HL-60 (cell line): Measurements from ENCODE around the gene RASAL2.

Source experiments
- DNase-seq, 2 experiments: peaks; one replicate each; pipeline ENCODE4 v3.0.0-alpha.2; 2010 to 2020; ENCODE audit warnings: low read depth in 1 of 2, low spot score in 1 of 2
- H3K27ac ChIP-seq: fragments of 250-450 bp; sonication (Bioruptor Pico); replicated peaks from 2 replicates; pipeline ENCODE4 v1.5.1; 2020; ENCODE audit warnings: mild to moderate bottlenecking, moderate library complexity
- H3K27me3 ChIP-seq: fragments of 250-450 bp; sonication (Bioruptor Pico); 2 replicates; pipeline ENCODE4 v1.5.1; 2021; ENCODE audit warnings: mild to moderate bottlenecking, moderate library complexity; ENCODE audit not compliant: insufficient read depth, poor library complexity, severe bottlenecking
- H3K4me3 ChIP-seq: replicated peaks from 2 replicates; pipeline ENCODE4 v1.5.1; 2011; ENCODE audit warnings: mild to moderate bottlenecking, control low read depth, low read length; ENCODE audit not compliant: insufficient read depth
- CTCF ChIP-seq: IDR thresholded peaks from one replicate; pipeline ENCODE4 v1.5.1; 2011; ENCODE audit warnings: low read length, control low read depth, inconsistent platforms; ENCODE audit not compliant: insufficient read depth
- GABPA ChIP-seq: IDR thresholded peaks from 2 replicates; pipeline ENCODE4 v1.6.1; 2012; ENCODE audit warnings: low read depth
- POLR2AphosphoS5 ChIP-seq: IDR thresholded peaks from 2 replicates; pipeline ENCODE4 v1.6.1; 2012; ENCODE audit warnings: low read depth
- REST ChIP-seq: IDR thresholded peaks from 2 replicates; pipeline ENCODE4 v1.6.1; 2012; ENCODE audit warnings: low read depth; ENCODE audit not compliant: insufficient replicate concordance
- SPI1 ChIP-seq: IDR thresholded peaks from 2 replicates; pipeline ENCODE4 v1.6.1; 2012; ENCODE audit warnings: low read depth, mild to moderate bottlenecking, borderline replicate concordance

The RASAL2 gene

GRCh38 chr1:178101266-178101630, 7.3 kb downstream of the RASAL2 start:
- Histone ChIP-seq H3K27me3 (no peaks in the 10 kb centered on the region), H3K27ac (no peak overlapping the region), H3K4me3 (no peak overlapping the region)
- DNase-seq = no peak
- no peak for TF ChIP-seq REST
- TF ChIP-seq SPI1 = no peak
- TF ChIP-seq POLR2AphosphoS5 = no peak
- TF ChIP-seq CTCF = no peak
- TF ChIP-seq GABPA = no peak

- DNase-seq = no peak
- Histone ChIP-seq H3K27ac (no peak overlapping the region), H3K27me3 (no peaks in the 10 kb centered on the region), H3K4me3 (no peak overlapping the region)
- no peak for TF ChIP-seq SPI1
Measured at GRCh38 chr1:178101654-178102053, 7.8 kb downstream of the RASAL2 start.

- H3K27me3 ChIP-seq = no peaks in the 10 kb centered on the region
- no peak overlapping the region for H3K4me3 ChIP-seq
- DNase-seq = no peak
- TF ChIP-seq GABPA = no peak
- no peak for TF ChIP-seq POLR2AphosphoS5
- no peak for TF ChIP-seq REST
- TF ChIP-seq SPI1 = no peak
- TF ChIP-seq CTCF = no peak
- H3K27ac ChIP-seq = no peak overlapping the region
Measured at GRCh38 chr1:178102218-178102617, 8.3 kb downstream of the RASAL2 start.

- DNase-seq = no peak
- TF ChIP-seq POLR2AphosphoS5 (no peak), REST (no peak), CTCF (no peak), SPI1 (no peak), GABPA (no peak)
- Histone ChIP-seq H3K27ac (no peak overlapping the region), H3K4me3 (no peak overlapping the region), H3K27me3 (no peaks in the 10 kb centered on the region)
Measured at GRCh38 chr1:178107823-178108222, 13.9 kb downstream of the RASAL2 start.
